ENCODE measurements around the gene DNPH1.
A peak's percentile ranks its signal among the peaks of the same experiment; 100 is the strongest.

Gene DNPH1

DNA sequence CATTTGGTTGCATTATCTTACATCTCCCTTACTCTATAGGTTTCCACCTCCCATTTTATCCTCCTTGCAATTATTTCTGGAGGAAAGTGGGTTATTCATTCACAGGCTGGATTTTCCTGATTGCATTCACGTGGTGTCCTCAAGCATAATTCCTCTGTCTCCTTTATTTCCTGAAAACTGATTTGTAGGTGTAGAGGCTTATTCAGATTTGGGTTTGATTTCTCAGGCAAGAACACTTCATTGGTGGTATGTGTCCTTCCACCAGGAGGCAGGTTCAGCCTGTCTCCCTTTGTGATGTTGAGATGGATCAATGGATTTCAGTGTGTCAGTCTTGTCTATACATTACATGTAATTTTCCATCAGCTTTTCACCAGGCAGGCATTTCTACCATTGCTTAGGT is 17.3 kb downstream of the DNPH1 start:
- DNase-seq, result no peak

DNA sequence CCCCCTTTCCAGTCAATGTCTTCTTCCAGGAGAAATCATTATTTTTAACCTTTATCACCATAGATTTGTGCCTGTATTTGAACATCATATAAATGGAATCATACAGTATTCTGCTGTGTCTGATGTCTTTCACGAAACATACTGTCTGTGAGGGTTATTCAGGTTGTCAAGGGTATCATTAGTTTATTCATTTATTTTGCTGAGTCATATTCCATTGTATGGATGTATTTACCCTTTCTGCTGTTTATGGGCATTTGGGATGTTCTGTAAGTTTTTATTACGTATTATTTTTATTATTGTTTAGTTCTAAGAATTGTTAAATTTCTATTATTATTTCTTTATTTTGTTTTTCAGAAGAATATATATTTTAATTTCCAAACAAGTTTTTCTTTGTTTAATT is 22.0 kb downstream of the DNPH1 start:
- DNase-seq, result no peak

DNA sequence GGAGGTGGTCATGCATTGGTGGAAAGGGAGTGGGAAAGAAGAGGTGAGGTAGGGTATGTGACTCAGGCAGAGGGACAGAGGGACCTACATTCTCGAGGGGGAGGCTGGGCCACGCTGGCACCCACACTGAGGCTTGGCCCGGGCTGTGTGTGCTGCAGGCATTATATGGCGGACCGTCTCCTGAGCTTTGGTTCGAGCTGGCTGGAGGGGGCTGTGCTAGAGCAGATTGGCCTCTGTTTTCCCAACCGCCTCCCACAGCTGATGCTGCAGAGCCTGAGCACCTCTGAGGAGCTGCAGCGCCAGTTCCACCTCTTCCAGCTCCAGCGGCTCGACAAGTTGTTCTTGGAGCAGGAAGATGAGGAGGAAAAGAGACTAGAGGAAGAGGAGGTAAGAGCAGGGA is 23.4 kb downstream of the DNPH1 start:
- DNase-seq, result no peak

DNA sequence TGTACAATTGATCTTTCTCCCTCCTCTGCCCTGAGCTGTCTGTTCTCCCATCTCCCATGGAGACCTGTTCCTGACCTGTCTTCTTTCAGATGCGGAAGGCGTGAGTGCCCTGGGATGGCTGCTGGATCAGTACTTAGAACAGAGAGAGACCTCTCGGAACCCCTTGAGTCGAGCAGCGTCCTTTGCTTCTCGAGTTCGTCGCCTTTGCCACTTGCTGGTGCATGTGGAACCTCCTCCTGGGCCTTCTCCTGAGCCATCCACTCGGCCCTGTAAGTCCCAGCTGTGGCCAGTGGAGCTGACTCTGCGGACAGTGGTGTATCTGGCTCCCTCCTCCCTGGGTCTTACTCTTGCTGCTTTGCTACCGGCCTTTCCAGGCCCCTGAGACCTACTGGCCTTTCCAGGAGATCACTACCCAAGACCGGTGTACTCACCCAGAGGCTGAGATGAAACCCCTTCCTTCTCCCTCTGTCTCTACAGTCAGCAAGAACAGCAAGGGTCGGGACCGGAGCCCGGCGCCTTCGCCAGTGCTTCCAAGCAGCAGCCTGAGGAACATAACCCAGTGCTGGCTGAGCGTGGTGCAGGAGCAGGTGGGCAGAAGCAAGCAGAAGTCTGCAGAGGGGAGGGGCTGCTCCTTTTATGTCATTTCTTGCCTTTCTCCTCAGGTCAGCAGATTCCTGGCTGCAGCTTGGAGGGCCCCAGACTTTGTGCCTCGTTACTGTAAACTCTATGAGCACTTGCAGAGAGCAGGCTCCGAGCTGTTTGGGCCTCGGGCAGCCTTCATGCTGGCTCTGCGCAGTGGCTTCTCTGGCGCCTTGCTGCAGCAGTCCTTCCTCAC is 24.8 kb downstream of the DNPH1 start:
- no peak for DNase-seq

DNA sequence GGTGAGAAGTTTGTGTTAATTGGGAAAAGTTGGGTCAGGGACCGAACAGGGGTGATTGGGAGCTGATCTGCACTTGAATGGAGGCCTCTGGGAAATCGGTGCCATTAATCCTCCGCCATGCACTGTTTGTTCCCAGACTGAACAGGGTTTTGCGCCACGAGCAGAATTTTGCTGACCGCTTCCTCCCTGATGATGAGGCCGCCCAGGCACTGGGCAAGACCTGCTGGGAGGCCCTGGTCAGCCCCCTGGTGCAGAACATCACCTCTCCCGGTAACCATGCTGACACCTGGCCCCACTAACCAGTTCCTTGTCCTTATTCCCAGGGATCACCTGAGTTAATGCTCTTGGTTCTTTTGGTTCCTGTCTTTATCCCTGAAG is 25.6 kb downstream of the DNPH1 start:
- no peak for DNase-seq

DNA sequence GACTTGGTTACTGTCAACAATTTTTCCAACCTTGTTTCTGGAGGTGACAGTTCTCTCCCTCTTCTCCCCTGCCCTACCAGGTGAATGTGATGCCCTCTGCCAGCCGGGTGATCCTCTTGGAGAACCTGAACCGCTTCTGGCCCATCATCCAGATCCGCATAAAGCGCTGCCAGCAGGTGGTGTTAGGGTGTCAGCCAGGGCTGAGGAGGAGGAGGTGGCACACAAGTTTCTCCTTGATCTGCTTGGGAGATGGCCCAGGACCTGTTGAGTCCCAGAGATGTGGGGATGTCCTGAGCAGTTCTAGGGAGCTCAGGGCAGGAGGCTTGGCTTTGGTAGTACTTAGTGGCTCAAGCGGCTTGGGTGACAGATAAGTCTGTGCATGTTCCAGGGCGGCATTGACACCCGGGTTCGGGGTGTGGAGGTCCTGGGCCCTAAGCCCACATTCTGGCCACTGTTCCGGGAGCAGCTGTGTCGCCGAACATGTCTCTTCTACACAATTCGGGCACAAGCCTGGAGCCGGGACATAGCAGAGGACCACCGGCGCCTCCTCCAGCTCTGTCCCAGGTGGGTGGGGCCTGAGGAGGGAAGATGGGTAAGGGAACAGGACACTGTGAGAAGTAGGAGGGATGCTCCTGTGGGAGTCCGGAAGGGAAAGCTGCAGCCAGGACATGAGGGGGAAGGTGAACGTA is 26.1 kb downstream of the DNPH1 start:
- DNase-seq, result no peak

DNA sequence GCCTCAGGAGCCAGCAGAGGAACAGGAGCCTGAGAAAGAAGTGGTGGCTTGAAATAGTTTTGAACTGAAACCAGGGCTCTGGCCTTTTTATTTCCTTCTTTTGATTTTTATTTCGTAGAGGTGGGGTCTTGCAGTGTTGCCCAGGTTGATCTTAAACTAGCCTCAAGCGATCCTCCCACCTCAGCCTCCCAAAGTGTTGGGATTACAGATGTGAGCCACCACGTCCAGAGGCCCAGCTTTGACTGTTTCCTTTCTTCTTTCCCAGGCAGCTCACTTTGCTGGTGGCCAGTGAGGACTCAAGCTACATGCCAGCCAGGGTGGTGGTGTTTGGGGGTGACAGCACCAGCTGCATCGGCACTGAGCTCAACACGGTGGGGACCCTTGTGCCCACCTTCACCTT is 26.8 kb downstream of the DNPH1 start:
- DNase-seq, result no peak

DNA sequence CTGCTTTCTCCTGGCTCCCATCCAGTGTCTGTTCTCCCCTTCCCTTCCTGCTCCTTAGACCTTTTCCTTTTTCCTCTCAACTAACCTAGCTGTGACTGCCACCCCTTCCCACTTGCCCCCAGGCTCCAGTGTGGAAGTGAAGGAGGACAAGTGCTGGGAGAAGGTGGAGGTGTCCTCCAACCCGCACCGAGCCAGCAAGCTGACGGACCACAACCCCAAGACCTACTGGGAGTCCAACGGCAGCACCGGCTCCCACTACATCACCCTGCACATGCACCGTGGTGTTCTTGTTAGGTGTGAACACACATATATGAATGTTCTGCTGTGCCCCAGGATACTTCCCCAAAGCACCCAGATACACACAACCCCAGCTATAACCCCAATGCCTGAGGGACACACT is 28.7 kb downstream of the DNPH1 start:
- DNase-seq, result no peak

DNA sequence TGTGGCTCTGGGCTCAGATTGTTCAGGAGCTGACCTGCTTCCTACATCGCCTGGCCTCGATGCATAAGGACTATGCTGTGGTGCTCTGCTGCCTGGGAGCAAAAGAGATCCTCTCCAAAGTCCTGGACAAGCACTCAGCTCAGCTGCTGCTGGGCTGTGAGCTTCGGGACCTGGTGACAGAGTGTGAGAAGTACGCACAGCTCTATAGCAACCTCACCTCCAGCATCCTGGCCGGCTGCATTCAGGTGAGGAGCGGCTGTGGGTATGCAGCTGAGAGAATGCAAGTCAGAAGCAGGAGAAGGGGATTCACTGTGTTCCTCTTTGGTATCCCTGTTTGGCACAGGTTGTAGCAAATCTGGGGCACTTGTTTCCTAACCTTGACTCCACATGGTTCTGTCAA is 29.4 kb downstream of the DNPH1 start:
- no peak for DNase-seq

DNA sequence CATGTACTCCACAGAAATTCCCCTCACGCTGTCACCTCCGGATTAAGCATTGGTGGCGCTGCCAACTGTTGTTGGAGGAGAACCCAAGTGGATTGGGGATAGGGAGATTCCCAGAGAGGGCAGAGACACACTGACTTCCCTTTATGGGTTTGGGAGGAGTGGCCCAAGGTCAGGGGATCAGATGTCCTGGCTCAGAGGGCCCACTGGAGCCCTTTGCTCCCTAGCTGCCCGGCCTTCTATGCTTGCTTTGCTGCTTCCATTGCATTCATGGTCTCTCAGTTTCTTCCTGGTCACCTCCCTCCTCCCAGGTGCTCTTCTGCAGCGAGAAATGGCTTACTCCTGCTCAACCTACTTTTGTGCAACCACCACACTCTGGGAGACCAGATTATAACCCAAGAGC is 32.9 kb downstream of the DNPH1 start:
- DNase-seq, result no peak

DNA sequence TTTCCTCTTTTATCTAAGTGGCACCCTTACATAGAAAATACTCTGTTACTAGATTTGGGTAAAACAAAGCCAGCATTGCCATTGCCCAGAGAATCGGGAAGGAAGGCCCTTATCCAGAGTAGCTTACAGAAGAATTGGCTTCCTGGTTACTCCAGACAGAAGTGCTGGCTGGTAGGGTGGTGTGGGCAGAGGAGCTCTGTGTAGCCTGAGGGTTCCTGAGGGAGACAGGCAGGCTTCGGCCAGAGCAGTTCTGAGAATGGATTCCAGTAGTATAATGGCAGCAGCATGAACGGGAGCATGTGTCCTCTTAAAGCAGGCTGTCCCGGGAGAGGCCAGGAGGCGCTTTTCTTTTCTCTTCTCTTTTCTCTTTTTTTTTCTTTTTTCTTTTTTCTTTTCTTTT is 35.4 kb downstream of the DNPH1 start:
- no peak for DNase-seq

DNA sequence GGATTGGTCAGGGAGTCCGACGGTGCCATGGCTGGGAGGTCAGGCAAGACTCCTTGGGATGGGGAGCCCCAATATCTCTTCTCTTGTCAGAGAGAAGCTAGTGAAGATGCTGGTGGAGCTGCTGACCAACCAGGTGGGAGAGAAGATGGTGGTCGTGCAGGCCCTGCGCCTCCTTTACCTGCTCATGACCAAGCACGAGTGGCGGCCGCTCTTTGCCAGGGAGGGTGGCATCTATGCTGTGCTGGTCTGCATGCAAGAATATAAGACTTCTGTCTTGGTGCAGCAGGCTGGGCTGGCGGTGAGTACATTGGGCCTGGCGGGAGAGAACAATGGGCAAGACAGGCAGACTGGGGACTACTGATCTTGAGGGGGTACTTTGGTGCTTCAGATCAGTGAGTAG is 36.4 kb downstream of the DNPH1 start:
- no peak for DNase-seq

DNA sequence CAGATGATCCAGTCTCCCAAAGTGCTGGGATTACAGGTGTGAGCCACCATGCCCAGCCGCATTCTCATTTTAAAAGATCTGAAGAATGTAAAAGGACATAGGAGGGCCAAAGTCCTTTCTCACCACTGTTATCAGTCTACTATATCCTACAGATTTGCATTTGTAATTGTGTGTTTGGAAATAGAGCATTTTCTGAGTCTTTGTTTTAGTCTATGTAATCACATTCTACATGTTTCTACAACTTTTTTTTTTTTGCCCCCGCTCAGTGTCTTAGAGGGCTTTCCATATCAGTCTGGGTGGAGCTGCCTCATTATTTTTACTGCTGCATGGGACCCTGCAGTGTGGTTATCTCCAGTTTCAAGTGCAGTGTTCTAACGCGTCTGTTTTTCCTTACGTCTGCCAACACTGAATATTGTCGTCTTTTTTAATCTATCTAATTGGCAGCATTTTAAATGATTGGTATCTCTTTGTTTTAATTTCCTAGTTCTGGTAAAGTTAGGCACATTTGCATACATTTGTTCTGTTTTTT is 39.4 kb downstream of the DNPH1 start:
- no peak for DNase-seq

DNA sequence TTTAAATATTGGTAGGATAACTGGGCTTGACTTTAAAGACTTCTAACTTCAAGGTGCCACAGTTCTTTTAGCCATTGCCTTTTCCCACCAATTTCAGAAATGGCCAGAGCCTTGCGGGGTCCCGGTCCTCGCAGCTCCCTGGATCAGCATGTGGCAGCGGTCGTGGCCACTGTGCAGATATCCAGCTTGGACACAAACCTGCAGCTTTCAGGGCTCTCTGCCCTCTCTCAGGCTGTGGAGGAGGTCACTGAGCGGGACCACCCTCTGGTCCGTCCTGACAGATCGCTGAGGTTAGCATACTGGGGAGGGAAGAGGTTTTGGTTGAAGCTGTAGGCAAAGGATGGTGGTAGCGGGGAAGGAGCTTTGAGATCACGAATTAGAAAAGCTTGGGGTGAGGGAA is 40.9 kb downstream of the DNPH1 start:
- no peak for DNase-seq

DNA sequence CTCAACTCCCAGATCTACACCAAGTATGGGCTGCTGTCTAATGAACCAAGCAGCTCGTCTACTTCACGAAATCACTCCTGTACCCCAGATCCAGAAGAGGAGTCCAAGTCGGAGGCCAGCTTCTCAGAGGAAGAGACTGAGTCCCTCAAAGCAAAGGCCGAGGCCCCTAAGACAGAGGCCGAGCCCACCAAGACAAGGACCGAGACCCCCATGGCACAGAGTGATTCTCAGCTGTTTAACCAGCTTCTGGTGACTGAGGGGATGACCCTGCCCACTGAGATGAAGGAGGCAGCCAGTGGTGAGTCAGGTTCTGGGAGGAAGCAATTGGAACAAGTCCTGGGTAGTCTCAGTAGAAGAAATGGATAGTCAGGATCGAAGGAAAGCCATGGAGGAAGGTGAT is 41.5 kb downstream of the DNPH1 start:
- DNase-seq, result no peak

DNA sequence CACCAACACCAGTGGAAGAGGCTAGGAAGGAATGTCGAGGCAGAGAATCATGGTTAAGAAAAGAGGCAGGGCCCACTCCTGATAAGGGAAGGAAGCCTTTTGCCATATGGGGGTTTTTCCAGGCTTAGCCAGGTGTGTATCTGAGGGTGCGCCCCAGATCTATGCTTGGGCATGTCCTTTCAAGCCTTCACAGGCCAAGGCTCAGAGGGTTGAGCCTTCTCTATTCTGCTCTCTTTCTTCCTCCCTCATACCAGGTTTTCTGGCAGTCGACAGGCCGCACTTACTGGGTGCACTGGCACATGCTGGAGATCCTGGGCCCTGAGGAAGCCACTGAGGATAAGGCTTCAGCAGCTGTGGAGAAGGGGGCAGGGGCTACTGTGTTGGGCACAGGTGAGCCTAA is 42.6 kb downstream of the DNPH1 start:
- no peak for DNase-seq

DNA sequence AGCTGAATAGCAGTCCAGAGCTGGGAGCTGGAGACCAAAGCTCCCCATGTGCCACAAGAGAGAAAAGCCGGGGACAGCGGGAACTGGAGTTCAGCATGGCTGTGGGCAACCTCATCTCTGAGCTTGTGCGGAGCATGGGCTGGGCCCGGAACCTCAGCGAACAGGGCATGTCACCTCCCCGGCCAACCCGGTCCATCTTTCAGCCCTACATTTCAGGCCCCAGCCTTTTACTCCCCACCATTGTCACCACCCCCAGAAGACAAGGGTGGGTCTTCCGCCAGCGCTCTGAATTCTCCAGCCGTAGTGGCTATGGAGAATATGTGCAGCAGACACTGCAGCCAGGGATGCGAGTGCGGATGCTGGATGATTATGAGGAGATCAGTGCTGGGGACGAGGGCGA is 43.3 kb downstream of the DNPH1 start:
- DNase-seq, result no peak

DNA sequence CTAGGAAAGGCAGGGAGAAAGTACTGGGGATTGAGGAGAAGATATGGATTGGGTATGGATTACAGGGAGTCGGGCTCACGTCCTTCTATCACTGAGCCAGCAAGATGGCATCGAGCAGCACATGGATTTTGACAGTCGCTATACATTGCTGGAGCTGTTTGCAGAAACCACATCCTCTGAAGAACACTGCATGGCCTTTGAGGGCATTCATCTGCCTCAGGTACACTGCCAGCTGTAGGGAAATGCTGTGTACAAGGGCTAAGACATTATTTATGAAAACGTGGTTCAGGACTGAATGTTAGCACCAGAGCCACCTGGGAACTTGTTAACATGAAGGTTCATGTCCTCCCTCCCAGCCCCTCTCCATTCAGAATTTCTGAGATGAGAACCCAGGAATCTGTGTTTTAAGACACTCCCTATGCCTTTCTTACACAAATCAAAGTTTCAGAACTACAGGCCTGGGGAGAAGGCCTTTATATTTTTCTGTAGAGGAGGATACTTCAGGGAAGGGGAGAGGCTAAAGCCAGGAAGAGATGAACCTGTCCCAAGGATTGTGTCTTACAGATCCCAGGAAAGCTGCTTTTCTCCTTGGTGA is 43.8 kb downstream of the DNPH1 start:
- no peak for DNase-seq

DNA sequence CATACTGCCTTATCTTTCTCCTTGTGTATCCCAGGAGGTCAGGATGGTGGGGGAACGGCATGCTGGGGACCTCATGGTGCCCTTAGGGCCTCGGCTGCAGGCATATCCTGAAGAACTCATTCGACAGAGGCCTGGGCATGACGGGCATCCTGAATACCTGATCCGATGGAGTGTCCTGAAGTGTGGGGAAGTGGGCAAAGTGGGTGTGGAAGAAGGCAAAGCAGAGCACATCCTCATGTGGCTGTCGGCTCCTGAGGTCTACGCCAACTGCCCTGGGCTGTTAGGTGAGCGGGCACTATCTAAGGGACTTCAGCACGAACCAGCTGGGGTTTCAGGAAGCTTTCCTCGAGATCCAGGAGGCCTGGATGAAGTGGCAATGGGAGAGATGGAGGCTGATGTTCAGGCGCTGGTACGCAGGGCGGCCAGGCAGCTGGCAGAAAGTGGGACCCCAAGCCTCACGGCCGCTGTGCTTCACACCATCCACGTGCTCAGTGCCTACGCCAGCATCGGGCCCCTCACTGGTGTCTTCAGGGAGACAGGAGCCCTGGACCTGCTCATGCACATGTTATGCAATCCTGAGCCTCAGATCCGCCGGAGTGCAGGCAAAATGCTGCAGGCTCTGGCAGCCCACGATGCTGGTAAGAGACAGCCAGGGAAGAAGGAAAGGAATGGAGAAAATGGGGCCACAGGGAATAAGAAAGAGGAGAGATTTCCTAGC is 44.9 kb downstream of the DNPH1 start:
- no peak for DNase-seq

DNA sequence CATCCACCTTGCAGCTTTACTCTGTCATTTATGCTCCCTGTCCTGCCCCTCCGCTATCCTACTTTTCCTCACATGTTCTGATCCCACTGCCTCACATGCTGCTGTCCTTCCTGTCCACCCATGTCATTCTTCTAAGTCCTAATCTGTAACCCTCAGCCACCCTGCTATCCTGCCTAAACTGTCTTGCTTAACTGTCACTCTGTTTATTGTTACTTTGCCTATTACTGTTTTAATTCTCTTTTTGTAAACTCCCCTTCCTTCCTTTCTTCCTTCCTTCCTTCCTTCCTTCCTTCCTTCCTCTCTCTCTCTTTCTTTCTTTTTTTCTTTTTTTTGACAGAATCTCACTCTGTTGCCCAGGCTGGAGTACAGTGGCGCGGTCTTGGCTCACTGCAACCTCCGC is 45.8 kb downstream of the DNPH1 start:
- DNase-seq, result no peak

DNA sequence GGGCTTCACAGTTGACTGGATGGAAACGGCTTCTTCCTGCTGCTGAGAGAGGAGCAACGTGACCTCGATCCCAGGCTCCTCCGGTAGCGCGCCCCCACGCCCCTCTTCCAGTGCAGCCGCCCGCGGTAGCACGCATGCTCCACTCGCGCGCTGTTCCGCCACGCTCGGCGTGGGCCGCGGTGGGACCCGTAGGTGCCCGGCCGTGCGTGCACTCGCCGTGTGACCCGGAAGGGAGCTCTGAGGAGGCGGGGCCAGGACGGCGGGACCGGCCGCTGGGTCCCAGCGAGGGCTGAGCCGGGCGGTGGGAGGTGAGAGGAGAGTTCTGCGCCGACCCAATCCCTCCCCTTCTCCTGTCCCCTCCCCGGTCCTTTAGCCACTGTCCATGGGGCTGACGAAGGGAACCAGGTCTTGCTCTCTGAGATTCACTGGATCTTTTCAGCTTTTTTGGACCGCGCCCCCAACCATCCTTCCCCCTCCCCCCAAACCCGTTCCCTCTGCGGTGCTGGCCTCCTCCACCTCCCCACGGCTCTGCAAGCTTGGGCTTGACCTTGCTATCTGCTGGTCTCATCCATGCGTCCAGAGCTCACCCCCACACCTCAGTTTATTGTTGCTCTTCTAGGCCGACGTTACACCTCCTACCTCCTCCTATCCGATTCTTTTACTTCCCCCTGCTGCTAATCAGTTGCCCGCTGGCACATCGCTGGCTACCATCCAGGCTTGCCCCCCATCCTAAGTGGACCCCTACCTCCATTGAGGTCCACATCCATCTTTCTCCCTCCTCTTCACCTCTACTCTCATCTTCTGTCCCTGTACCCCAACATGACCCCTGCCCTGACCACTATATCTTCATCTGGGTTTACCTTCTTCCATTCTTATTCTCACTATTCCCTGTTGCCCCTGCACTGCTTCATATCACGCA is 47.1 kb downstream of the DNPH1 start, which contains the start of gene CUL9:
TSS of gene CUL9 (plus strand) at position 255 of the 919 bp plus-strand sequence. CDS start 2,115 bp downstream, outside the sequence.
- DNase-seq, result peak; percentile 61

DNA sequence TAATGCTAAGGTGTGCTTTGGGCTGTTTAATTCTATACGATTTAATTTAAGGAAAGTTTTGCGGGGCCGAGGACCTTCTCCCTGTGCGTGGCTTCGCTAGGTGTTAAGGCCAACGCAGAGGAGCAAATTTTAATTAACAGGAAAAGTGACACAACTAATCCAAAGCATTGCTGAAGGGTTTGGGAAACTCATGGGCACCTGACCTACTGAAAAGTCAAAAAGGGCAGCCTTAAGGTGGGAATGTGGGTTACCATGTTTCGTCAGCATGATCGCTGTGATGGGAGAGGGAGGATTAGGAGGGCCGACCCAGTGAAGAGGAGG is 47.7 kb downstream of the DNPH1 start:
- no peak for DNase-seq

Measured in fibroblast of skin of back (primary cell).